OCI-LY7 (cell line): ENCODE data around the gene CLMN. TPM values are rescaled to one million over a fixed set of nuclear protein-coding genes. Genes with fewer than 3 reads are reported as not detected.

Experiments
- BruUV-seq: library from RNA; stranded (reverse); fragments of 400-500 nt; replicated peaks from 2 replicates; lab custom pipeline; 2021; lab: Mats Ljungman, UMichigan
- CTCF ChIA-PET: fragments of 300-600 bp; sonication (Branson Sonifier 250); formaldehyde crosslinking; loops from one replicate; lab custom pipeline; 2022; ENCODE audit warnings: antibody characterized with exemption; ENCODE audit not compliant: unreplicated experiment; lab: Charles Lee
- POLR2A ChIA-PET: fragments of 300-600 bp; sonication (Branson Sonifier 250); formaldehyde crosslinking; loops from one replicate; lab custom pipeline; 2022; ENCODE audit warnings: antibody characterized with exemption; lab: Charles Lee
- DNase-seq: peaks from one replicate; pipeline ENCODE4 v3.0.0-alpha.2; 2015; ENCODE audit warnings: low spot score
- H2AFZ ChIP-seq: fragments of 200-600 bp; sonication (generic), shearing (Covaris generic); 2 replicates; pipeline ENCODE4 v1.6.1; 2014; ENCODE audit warnings: mild to moderate bottlenecking, antibody characterized with exemption, low read length, moderate library complexity
- H3K27ac ChIP-seq: fragments of 200-600 bp; sonication (generic); 2 replicates; pipeline ENCODE4 v1.5.1; 2014; ENCODE audit warnings: mixed run types, low read depth, mild to moderate bottlenecking, moderate library complexity, low read length, inconsistent platforms; ENCODE audit not compliant: poor library complexity, severe bottlenecking
- H3K36me3 ChIP-seq: fragments of 200-600 bp; sonication (generic); 2 replicates; pipeline ENCODE4 v1.6.1; 2014; ENCODE audit warnings: mild to moderate bottlenecking, antibody characterized with exemption, low read length, moderate library complexity, mixed read lengths; ENCODE audit not compliant: insufficient read depth
- H3K4me1 ChIP-seq: fragments of 200-600 bp; sonication (generic); 2 replicates; pipeline ENCODE4 v1.5.1; 2014; ENCODE audit warnings: mild to moderate bottlenecking, low read length; ENCODE audit not compliant: insufficient read depth, poor library complexity, severe bottlenecking
- H3K4me2 ChIP-seq: fragments of 200-600 bp; sonication (generic); 2 replicates; pipeline ENCODE4 v1.6.1; 2014; ENCODE audit warnings: mild to moderate bottlenecking, low read length
- H3K4me3 ChIP-seq: fragments of 200-600 bp; sonication (generic); 2 replicates; pipeline ENCODE4 v1.5.1; 2014; ENCODE audit warnings: mild to moderate bottlenecking, low read depth, low read length; ENCODE audit not compliant: poor library complexity, severe bottlenecking
- H3K79me2 ChIP-seq: fragments of 200-600 bp; sonication (generic); 2 replicates; pipeline ENCODE4 v1.6.1; 2016; ENCODE audit warnings: low read depth, mild to moderate bottlenecking, low read length, moderate library complexity, mixed read lengths; ENCODE audit not compliant: insufficient read depth
- H3K9me2 ChIP-seq: fragments of 200-600 bp; sonication (generic); 2 replicates; pipeline ENCODE4 v1.6.1; 2016; ENCODE audit warnings: mild to moderate bottlenecking, low read length, mixed read lengths; ENCODE audit not compliant: insufficient read depth
- H3K9me3 ChIP-seq: fragments of 200-600 bp; sonication (generic); 2 replicates; pipeline ENCODE4 v1.6.1; 2014; ENCODE audit warnings: mild to moderate bottlenecking, mixed run types, low read length, mixed read lengths
- H4K20me1 ChIP-seq: fragments of 200-600 bp; sonication (generic); 2 replicates; pipeline ENCODE4 v1.6.1; 2014; ENCODE audit warnings: mild to moderate bottlenecking, antibody characterized with exemption, low read length, moderate library complexity, mixed read lengths; ENCODE audit not compliant: insufficient read depth
- CTCF ChIP-seq: fragments of 200-600 bp; sonication (generic); conservative IDR thresholded peaks from 2 replicates; pipeline ENCODE4 v1.5.1; 2014; ENCODE audit warnings: mild to moderate bottlenecking, antibody characterized with exemption, low read length, moderate library complexity, mixed read lengths
- EZH2phosphoT487 ChIP-seq: fragments of 200-600 bp; sonication (generic); IDR thresholded peaks from 2 replicates; pipeline ENCODE4 v1.6.1; 2018; ENCODE audit warnings: low read depth, borderline replicate concordance, mild to moderate bottlenecking, mixed run types, antibody characterized with exemption, low read length, moderate library complexity, mixed read lengths
- intact Hi-C: fragments of 100-400 bp; cut with micrococcal nuclease; formaldehyde crosslinking; loops from one replicate; pipeline ENCODE4 v1.10.0; 2022; ENCODE audit not compliant: unreplicated experiment
- total RNA-seq, 2 experiments: library from RNA; depleted of rRNA in 1 of 2; stranded (reverse); fragments of >200 nt in 1 of 2; shearing (Covaris generic) in 1 of 2; gene quantifications; 2 replicates each; pipeline ENCODE4 v1.2.3, GENCODE V29; 2014 to 2022

Gene CLMN
- total RNA-seq, 2 experiments from 2014 or later, result 6.8 to 12.0 TPM

- Histone ChIP-seq H2AFZ (no peak overlapping the region), H3K4me2 (no peak overlapping the region), H4K20me1 (no peaks in the 10 kb centered on the region), H3K36me3 (no peaks in the 10 kb centered on the region), H3K79me2 (no peaks in the 10 kb centered on the region), H3K27ac (no peak overlapping the region), H3K9me2 (no peaks in the 10 kb centered on the region), H3K4me3 (no peak overlapping the region), H3K9me3 (no peaks in the 10 kb centered on the region), H3K4me1 (no peaks in the 10 kb centered on the region)
- TF ChIP-seq CTCF, result no peak
- no peak for TF ChIP-seq EZH2phosphoT487
- no peak for DNase-seq
- CTCF ChIA-PET, result no interaction called here
- intact Hi-C loops, result no loop called here
- no TSS peak for BruUV-seq
- POLR2A ChIA-PET, result interaction anchor here (0.5 to 0.9 kb wide), 2 partner anchors 17 to 158 kb away, joined by 3 read pairs; no protein-coding TSS in a partner anchor
Observed at GRCh38 chr14:95221531-95221930, 98.2 kb downstream of the CLMN start.

GRCh38 chr14:95220663-95221231, 99.0 kb downstream of the CLMN start:
- no peaks in the 10 kb centered on the region for H3K36me3 ChIP-seq
- POLR2A ChIA-PET, result interaction anchor here (0.7 to 0.9 kb wide), 2 partner anchors 16 to 165 kb away, joined by 3 to 4 read pairs; no protein-coding TSS in a partner anchor

More at GRCh38 chr14:95220663-95221231, 99.0 kb downstream of the CLMN start:
- no peaks in the 10 kb centered on the region for H3K9me3 ChIP-seq
- H3K4me3 ChIP-seq, result no peak overlapping the region
- BruUV-seq, result no TSS peak
- H3K9me2 ChIP-seq, result no peaks in the 10 kb centered on the region
- no peak for DNase-seq
- CTCF ChIA-PET, result no interaction called here
- H3K4me1 ChIP-seq, result no peaks in the 10 kb centered on the region
- no peaks in the 10 kb centered on the region for H3K79me2 ChIP-seq
- H3K4me2 ChIP-seq, result no peak overlapping the region
- TF ChIP-seq EZH2phosphoT487, result no peak
- TF ChIP-seq CTCF, result no peak
- intact Hi-C loops, result no loop called here
- no peak overlapping the region for H3K27ac ChIP-seq
- H2AFZ ChIP-seq, result no peak overlapping the region
- no peaks in the 10 kb centered on the region for H4K20me1 ChIP-seq
